Breast epithelium (tissue), 4 donors: ENCODE measurements around the gene HSD17B8. TPM values are rescaled to one million over a fixed set of nuclear protein-coding genes. Genes with fewer than 3 reads are reported as not detected.

Experiments
- DNase-seq, 2 donors: peaks; one replicate each; pipeline ENCODE4 v3.0.0-alpha.2; 2019; ENCODE audit warnings: low spot score in 2 of 2
- H3K27ac ChIP-seq, 2 donors: fragments of 200-600 bp; sonication (generic) in 1 of 2; one replicate each; pipeline ENCODE4 v1.5.1; 2016 to 2019; ENCODE audit warnings: mild to moderate bottlenecking in 1 of 2
- H3K27me3 ChIP-seq, 2 donors: fragments of 200-600 bp; sonication (generic) in 1 of 2; one replicate each; pipeline versions ENCODE4 v1.5.1 to v1.6.0; 2017 to 2019; ENCODE audit warnings: control low read depth in 1 of 2, mild to moderate bottlenecking in 1 of 2
- H3K36me3 ChIP-seq: fragments of 200-600 bp; one replicate; pipeline ENCODE4 v1.5.1; 2019
- H3K4me1 ChIP-seq, 2 donors: fragments of 200-600 bp; sonication (generic); one replicate each; pipeline ENCODE4 v1.5.1; 2016 to 2019; ENCODE audit warnings: control low read depth in 1 of 2
- H3K4me3 ChIP-seq, 3 donors: fragments of 200-600 bp; sonication (generic); 1 replicate in 2 of 3; 2 replicates in 1 of 3; pipeline ENCODE4 v1.5.1; 2016 to 2019; ENCODE audit warnings: mild to moderate bottlenecking in 3 of 3, moderate library complexity in 2 of 3
- H3K9me3 ChIP-seq, 2 donors: fragments of 200-600 bp; sonication (generic) in 1 of 2; one replicate each; pipeline ENCODE4 v1.5.1; 2016 to 2019; ENCODE audit warnings: control low read depth in 1 of 2
- CTCF ChIP-seq, 3 donors: fragments of 450-650 bp; IDR thresholded peaks; one replicate each; pipeline ENCODE4 v1.5.1; 2016 to 2017; ENCODE audit warnings: antibody characterized with exemption in 3 of 3, mild to moderate bottlenecking in 3 of 3, moderate library complexity in 3 of 3
- POLR2A ChIP-seq: fragments of 450-650 bp; IDR thresholded peaks from one replicate; pipeline ENCODE4 v1.6.1; 2016; ENCODE audit warnings: antibody characterized with exemption, mild to moderate bottlenecking, moderate library complexity
- POLR2AphosphoS5 ChIP-seq, 3 donors: sonication (generic); formaldehyde crosslinking; IDR thresholded peaks; one replicate each; pipeline ENCODE4 v1.6.1; 2017; ENCODE audit warnings: antibody characterized with exemption in 3 of 3
- intact Hi-C: fragments of 100-400 bp; cut with DNase I; formaldehyde crosslinking; loops from one replicate; pipeline ENCODE4 v1.15.1; 2023; ENCODE audit warnings: low total_unique reads
- total RNA-seq, 3 donors: library from RNA; depleted of rRNA; stranded (reverse); fragments of >200 nt; gene quantifications; one replicate each; pipeline ENCODE4 v1.1.0, GENCODE V29; 2016

The HSD17B8 gene
- total RNA-seq: 10 to 100 TPM; 17.0 to 33.8 (median 18.4) TPM

- no peak for TF ChIP-seq CTCF (IDR thresholded peaks at IDR 0.05)
- TF ChIP-seq POLR2AphosphoS5 (IDR thresholded peaks at IDR 0.05): peak in 2 of 3 donors; percentile 26 to 60
- no peak for TF ChIP-seq POLR2A
- Histone ChIP-seq H3K27ac (peak within 1 kb of the TSS; percentile 81 to 85), H3K27me3 (no peaks in the 10 kb centered on the region), H3K4me1 (peaks cover 15 to 33% of the 10 kb centered on the region in 2 donors), H3K4me3 (peak within 1 kb of the TSS; percentile 62 to 87 (median 74)), H3K9me3 (no peaks in the 10 kb centered on the region), H3K36me3 (no peaks in the 10 kb centered on the region)
- peak; percentile 93 for DNase-seq
- intact Hi-C loops: no loop called here
Measured at GRCh38 chr6:33204415-33205190, at the start of gene HSD17B8. Gene HSD17B8, plus strand, starts transcription at chr6:33204655. Its CDS starts 14 bp downstream, at chr6:33204669.

GRCh38 chr6:33156561-33156960 lies 47.9 kb upstream of the HSD17B8 start:
- no peaks in the 10 kb centered on the region for H3K36me3 ChIP-seq
- no peak overlapping the region for H3K27ac ChIP-seq
- DNase-seq: no peak
- peaks cover under 1 to 4% of the 10 kb centered on the region in 2 donors for H3K4me1 ChIP-seq
- no peak overlapping the region for H3K4me3 ChIP-seq
- no peaks in the 10 kb centered on the region for H3K27me3 ChIP-seq
- peaks cover 6 to 8% of the 10 kb centered on the region in 2 donors for H3K9me3 ChIP-seq
- TF ChIP-seq POLR2AphosphoS5 (IDR thresholded peaks at IDR 0.05): no peak
- TF ChIP-seq POLR2A: no peak
- intact Hi-C loops: no loop called here

- Histone ChIP-seq H3K27me3 (no peaks in the 10 kb centered on the region), H3K27ac (no peak overlapping the region), H3K4me1 (peaks cover 4% of the 10 kb centered on the region in 2 donors), H3K9me3 (peaks cover 4 to 5% of the 10 kb centered on the region in 2 donors), H3K36me3 (no peaks in the 10 kb centered on the region), H3K4me3 (no peak overlapping the region)
- DNase-seq: no peak
- TF ChIP-seq CTCF (IDR thresholded peaks at IDR 0.05): no peak
- no peak for TF ChIP-seq POLR2A
- no peak for TF ChIP-seq POLR2AphosphoS5 (IDR thresholded peaks at IDR 0.05)
- intact Hi-C loops: no loop called here
Measured at GRCh38 chr6:33156964-33157363, 47.5 kb upstream of the HSD17B8 start.

- H3K27ac ChIP-seq: no peak overlapping the region
- H3K36me3 ChIP-seq: no peaks in the 10 kb centered on the region
- peaks cover 4 to 7% of the 10 kb centered on the region in 2 donors for H3K4me1 ChIP-seq
- no peak overlapping the region for H3K4me3 ChIP-seq
- intact Hi-C loops: no loop called here
- no peak for TF ChIP-seq POLR2AphosphoS5 (IDR thresholded peaks at IDR 0.05)
- TF ChIP-seq POLR2A: no peak
- no peak for TF ChIP-seq CTCF (IDR thresholded peaks at IDR 0.05)
- no peak for DNase-seq
- H3K9me3 ChIP-seq: no peaks in the 10 kb centered on the region
- no peaks in the 10 kb centered on the region for H3K27me3 ChIP-seq
Measured at GRCh38 chr6:33160096-33160495, 44.4 kb upstream of the HSD17B8 start.

GRCh38 chr6:33160728-33161344 lies 43.6 kb upstream of the HSD17B8 start:
- H3K4me3 ChIP-seq: peak overlapping the region in 2 of 3 donors; percentile 58 to 65
- H3K4me1 ChIP-seq: peaks cover 4 to 7% of the 10 kb centered on the region in 2 donors
- TF ChIP-seq POLR2A: no peak
- no peak for TF ChIP-seq CTCF (IDR thresholded peaks at IDR 0.05)
- H3K36me3 ChIP-seq: no peaks in the 10 kb centered on the region
- no peaks in the 10 kb centered on the region for H3K9me3 ChIP-seq
- H3K27me3 ChIP-seq: no peaks in the 10 kb centered on the region
- peak in 1 of 2 donors; percentile 65 for DNase-seq
- intact Hi-C loops: no loop called here
- peak overlapping the region; percentile 73 to 80 for H3K27ac ChIP-seq
